HEK293T (cell line): ENCODE data around the gene MCTP2.

Experiments used
- ARNT ChIP-seq: fragments of 450-650 bp; IDR thresholded peaks from 2 replicates; pipeline ENCODE4 v1.6.1; 2017; ENCODE audit warnings: mild to moderate bottlenecking
- BHLHE40 ChIP-seq: fragments of 450-650 bp; IDR thresholded peaks from 2 replicates; pipeline ENCODE4 v1.6.1; 2016; ENCODE audit warnings: mild to moderate bottlenecking, moderate library complexity, borderline replicate concordance
- CTBP1 ChIP-seq: fragments of 450-650 bp; IDR thresholded peaks from 2 replicates; pipeline ENCODE4 v1.6.1; 2016; ENCODE audit warnings: borderline replicate concordance
- FOXK2 ChIP-seq: fragments of 450-650 bp; IDR thresholded peaks from 2 replicates; pipeline ENCODE4 v1.6.1; 2016; ENCODE audit warnings: mild to moderate bottlenecking
- TARDBP ChIP-seq: fragments of 450-650 bp; IDR thresholded peaks from 2 replicates; pipeline ENCODE4 v1.6.1; 2016

DNA sequence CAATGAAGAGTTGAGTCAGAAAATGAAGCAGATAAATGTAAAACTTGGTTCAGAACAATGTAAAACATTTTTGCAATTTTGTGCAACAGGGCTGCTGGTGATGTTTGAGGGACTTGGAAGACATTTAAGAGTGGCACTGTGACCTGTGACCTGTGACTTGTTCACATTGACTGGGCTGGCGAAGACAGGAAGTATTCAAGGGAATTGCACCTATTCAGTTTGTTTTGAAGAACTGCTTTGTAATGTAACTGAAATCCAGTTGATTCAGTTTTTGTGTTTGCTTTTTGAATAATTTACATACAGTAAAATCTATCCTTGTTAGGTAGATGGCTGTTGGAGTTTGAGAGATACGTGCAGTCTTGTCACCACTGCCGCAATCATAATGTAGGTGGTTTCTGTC, 35.4 kb downstream of the MCTP2 start:
- no peak for TF ChIP-seq CTBP1
- no peak for TF ChIP-seq BHLHE40
- no peak for TF ChIP-seq TARDBP
- TF ChIP-seq ARNT = no peak
- no peak for TF ChIP-seq FOXK2
